Fibroblast of upper back skin (primary cell): ENCODE results near the gene RAMP1.
A peak's percentile ranks its signal among the peaks of the same experiment; 100 is the strongest.

Experiments
- DNase-seq: peaks from one replicate; pipeline ENCODE4 v3.0.0-alpha.2; 2013

The RAMP1 gene

DNA sequence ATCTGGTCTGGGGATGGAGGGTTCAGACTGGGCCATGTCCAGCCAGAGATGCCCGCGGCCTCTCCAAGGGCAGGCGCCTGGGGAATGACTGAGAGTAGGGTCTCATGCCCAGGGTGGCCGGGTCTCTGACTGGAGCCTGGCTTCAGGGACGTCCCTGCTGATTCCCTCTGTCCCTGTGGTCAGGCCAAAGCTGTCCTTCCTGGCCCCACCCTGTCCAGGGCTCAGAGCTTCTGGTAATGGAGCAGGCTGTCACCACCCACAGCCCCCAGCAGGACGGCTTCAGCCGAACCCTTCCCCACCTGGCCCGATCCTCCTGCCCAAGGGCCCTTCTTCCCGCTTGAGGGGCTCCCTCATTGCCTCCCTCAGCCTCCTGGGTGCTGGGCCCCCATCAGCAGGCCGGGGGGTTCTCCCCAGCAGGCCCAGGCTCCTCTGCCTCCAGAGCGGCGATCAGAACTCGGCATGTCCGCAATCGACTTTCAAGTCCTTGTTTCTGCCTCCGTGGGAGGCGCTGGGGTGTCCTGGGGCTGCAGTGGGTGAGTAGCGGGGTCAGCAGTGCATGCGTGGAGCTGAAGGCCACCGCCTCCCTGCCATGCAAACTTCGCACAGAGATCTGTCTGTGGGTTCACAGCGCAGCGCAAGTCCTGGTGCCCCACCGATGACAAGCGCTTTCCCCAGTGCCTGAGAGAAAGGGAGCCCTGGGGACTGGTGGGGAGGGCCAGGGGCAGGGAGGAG lies 18.3 kb downstream of the RAMP1 start:
- DNase-seq: no peak

DNA sequence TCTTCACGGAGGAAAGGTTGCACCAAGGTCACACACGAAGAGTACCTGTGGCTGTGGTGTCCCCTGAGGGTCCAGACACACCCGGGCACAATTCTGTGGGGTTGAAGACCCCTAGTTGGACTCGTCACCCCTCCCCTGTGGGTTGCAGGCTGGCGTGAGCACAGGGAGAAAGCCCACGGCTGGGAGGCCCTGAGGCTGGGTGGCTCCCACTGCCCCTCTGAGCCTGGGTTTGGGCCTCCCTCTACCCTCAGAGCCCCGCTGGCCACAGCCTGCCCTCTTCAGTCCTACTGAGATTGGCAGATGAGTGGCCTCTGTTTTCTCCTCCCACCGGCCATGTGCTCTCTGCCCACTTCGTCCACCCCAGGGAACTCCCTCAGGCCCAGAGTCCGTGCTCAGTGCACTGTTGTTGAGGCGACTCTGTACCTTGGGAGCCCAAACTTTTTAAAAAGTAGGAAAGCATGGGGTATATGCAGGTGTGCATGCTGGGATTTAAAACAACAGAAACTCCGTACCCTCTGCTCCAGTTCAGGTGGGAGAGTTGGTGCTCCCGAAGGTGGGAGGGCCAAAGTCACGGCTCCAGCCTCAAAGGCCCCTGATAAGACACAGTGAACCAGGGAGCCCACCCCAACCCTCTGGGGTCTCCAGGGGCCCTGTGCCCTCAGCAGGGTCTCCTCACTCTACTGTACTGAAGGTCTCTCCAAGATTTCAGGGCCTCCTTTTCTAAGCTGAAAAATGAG lies 19.1 kb downstream of the RAMP1 start:
- no peak for DNase-seq

DNA sequence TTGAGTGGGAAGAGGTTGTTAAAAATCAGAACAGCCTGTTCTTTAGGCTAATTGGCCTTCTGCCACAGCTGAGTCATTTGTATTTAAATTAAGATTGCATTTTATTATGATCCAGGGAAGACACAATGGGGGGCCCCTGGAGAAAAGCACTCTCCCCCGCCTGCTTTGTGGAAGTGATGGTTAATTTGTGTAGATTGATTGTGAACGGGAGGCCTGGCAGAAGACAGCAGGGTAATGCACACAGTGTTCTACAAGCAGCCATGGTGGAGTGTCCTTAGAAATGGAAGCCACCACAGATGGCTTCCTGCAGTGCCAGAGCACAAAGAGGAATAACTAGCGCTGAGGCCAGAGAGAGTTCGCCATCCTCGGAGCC lies 19.6 kb downstream of the RAMP1 start:
- peak; percentile 58 for DNase-seq

DNA sequence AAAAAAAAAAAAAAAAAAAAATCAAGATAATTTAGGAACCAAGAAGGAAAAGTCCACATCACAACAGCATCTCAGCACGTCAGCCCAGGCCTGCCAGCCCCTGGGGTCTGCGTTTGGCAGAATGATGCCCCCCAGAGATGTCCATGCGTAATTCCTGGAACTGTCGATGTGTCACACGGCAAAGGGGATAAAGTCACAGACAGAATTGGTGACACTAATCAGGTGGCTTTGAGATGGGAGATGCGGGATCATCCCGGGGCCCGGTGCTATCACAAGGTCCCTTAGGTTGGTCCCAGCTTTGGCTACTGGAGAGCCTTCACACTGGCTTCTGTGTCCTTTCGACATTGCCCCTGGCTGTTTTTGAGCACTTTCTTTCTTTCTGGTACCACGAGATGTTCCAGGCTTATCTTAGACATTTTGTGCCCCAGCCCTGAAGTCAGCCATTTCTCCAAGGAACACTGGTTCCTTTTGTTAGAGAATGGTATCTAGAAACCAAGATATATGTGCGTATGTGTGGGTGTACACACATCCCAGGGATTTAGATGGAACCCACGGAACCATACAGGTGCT lies 20.7 kb downstream of the RAMP1 start:
- no peak for DNase-seq

DNA sequence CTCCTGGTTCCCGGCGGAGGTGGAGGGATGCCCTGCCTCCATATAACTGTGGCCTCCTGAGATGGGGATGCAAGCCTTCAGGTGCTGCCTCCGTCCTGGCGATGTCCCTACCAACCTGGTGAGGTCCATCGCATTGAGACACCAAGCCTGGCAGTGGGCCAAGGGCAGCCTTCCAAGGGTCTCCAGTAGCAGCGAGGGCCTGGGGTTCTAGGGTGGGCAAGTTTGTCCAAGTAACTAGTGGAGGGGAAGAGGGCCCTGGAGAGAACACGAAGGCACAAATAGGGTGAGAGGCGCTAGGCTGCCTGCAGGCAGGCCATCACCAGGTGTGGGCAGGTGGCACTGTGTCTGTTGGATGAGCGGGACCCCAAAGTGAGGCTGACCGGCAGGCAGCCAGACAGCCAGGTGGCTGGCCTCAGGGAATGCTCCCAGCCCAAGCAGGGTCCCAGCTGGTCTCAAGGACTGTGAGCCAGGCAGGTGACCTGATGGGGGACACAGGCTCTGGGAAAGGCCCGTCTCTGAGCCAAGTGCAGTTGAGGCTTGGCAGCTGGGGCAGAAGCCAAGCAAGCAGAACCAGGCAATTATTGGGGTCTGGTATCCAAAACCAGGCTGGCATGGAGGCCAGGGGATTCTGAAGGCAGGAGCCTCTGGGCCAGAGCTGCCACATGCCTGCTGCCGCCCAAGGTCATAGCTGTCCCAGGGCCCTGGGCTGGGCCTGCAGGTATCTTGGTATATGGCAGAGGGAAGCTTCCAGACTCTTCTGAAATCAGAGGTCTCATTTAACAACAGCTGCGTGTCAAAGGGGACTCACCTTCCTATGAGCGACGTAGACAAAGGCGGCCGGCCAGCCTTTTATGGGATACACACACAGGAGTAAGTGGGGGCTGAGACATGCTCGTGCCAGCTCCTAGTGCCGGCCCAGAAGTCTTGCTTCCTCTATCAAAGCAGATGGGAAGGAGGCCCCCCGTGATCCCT lies 23.4 kb downstream of the RAMP1 start:
- no peak for DNase-seq

DNA sequence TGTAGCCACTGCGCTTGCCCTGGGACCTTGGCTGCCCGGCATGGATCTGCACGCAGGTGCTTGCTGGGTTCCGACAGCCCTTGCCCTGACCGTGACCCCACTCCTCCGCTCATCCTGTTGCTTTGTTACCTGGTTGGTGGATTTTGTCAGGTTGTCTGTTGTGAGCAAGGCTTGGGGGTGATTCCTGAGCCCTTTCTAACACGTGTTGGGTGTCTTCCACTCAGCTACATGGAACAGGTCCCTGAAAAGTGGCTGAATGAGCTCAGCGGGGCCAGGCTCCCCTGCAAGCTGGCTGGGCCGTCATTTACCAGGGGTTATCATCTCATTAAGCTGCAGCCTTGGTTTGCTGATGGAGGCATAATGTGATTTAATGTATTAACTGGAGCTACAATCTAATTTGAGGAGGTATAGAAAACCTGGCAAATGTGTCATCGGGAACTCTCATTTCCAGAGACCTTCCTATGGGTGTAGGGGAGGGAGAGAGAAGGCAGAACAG lies 24.6 kb downstream of the RAMP1 start:
- DNase-seq: no peak

DNA sequence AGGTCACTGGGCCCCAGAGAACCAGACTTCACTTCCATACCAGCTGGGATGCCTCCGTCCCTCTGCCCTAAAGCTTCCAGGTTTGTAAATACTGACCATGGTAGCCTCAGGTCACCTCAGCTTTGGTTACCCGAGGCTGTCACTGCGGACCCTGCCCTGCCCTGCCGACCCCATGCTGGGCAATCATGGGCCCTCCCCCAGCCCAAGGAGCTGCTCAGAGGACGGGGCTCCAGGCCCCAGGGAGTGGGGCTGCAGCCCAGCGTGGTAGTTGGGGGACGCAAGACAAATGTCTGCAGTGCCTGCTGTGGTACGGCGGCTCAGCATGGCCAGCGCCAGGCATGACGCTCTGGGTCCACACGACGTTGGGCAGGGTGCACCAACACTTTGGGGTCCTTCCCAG lies 25.3 kb downstream of the RAMP1 start:
- DNase-seq: no peak

DNA sequence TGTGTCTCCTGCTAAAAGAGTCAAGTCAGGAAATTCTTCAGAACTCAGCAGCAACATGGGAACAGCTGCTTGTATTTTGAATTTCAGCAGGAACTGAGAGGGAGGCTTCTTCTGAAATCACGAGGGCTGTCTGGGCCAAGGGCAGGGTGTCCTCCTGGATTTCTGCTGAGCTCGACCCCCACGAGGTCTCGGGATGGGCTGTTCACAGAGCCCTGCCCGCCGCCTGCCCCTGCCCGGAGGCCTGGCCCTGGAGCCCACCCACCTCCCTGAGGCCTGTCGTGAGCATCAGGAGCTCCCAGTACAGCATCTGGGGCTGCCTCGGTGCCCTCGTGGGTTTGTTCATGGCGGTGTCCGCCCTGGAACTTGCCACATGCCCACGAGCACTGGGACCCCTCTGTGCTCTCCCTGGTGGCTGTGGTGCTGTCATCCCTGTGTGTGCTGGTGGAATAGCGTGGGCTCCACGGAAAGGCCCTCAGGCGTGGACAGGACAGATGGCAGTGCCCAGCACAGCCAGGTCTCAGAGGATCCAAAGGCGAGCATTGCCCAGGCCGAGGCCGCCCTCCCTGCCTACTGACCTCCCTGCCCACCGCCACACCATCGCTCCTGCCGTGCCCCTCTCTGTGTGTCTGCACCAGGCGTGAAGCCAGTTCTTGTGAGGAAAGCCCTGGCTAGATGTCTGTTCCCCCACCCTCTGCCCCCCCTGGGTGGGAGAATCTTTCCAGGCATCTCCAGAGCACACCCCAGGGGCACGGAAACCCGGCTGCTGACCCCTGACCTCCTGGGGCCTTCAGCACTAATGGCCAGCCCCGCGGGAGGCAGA lies 25.9 kb downstream of the RAMP1 start:
- no peak for DNase-seq

DNA sequence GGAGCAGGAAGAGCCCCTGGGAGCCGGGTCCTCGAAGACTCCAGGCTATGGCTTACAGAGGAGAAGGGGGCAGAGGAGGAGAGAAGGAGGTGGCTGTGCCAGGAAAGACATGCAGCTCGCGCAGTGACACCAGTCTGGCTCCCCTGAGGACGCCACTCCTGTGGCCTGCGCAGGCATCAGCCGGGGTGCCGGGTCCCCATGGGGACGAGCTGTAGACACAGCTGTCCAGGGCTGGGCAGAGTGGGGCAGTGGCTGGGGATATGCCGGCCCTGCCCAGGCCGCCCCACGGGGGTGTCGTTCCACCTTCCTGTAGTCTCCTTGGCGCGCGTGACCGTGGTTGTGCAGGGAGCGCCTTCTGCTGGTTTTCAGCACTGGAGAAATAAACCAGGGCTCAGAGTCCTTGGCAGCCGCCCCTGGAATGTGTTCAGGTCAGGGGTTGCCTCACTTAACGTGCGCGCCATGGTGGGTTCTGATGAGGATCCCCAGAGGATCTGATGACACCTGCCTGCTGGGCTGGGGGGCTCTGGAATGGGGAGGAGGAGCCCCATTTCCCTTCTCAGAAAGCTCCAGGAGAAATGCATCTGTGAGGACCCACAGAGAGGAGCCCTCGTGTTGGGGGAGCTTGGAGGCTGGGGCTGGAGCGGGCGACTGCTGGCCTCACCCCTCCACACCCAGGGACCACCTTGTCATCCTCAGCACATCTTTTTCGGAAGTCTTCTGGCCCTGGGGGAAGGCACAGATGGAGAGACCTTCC lies 26.7 kb downstream of the RAMP1 start:
- no peak for DNase-seq

DNA sequence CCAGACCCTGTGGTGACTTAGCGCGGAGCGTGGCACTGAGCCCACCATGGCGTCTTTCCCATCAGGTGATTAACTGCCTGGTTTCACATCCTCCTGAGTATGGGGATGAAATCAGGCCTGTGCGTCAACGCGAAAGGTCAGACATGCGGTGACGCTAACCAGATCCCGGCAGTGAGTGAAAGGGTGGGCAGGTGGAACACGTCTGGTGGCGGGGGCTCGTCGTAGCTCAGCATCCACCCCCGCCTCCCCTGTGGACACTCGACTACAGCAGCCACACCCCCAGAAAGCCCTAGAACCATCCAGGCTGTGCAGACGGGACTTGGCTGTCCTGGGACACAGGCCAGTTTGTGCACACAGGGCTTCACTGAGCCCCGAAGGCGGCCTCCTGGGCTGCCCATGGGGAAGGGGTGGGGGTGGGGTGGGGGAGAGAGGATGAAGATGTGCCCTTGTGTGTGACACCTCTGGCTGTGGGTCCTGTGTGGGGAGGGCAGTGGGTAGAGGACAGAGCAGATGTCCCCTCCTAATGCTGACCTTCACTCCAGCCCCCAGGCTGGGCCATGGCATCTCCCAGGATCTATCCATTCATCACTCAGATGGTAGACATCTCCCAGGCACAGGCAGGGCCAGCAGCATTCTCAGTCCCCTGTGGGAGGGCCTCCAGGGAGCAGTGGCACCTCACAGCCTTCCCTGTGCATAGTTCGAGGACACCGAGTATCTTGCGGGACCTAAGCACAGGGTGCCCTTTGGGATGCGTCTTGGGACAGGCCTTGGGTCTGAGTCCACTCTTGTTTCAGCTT lies 27.5 kb downstream of the RAMP1 start:
- DNase-seq: peak; percentile 46

DNA sequence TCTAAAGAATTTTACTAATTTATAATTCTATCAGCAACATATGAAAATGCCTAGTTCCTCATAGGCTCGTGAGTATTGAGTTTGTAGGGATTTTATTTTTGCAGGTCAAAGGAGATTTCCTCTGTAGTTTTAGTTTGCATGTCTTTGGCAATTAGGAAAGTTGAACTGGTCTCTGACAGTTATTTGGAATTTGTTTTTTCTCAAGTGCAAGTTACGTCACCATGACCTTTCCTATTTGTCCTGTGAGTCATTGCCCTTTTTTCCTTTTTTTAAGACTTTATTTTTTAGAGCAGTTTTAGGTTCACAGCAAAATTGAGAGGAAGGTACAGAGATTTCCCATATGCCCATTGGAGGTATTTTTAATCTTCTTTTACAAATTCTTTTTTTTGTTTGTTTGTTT lies 29.0 kb downstream of the RAMP1 start:
- DNase-seq: no peak

DNA sequence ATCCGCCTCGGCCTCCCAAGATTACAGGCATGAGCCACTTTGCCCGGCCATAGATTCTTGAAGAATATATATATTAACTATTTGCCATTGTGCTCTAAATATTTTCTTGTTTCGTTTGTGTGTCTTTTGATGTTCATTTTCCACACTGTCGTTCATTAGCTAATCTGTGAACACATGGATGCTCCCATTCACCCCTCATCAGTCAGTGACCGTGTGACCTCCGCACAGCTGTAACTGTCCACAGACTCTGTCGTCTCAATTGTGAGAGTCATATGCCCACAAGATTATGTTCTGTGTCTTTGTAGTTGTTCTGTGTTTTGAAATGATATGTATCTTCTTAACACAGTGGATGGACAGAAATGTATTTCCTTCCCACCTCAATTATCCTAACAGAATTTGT lies 29.6 kb downstream of the RAMP1 start:
- DNase-seq: no peak

DNA sequence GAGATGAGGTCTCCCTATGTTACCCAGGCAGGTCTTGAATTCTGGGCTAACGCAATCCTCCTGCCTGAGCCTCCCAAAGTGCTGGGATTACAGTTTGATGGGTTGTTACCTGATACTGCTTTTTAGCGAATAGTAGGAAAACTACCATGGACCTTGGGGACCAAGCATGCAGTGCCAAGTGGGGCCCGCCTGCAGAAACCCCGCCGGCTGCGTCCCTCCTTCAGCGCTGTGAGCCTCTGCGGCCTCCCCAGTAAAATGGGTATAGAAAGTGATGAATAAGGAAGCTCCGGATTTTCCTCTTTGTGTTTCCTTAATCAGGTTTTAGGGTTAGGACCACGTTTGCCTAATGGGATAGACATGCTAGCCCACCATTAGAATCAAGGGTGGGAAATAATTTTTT lies 30.4 kb downstream of the RAMP1 start:
- no peak for DNase-seq

DNA sequence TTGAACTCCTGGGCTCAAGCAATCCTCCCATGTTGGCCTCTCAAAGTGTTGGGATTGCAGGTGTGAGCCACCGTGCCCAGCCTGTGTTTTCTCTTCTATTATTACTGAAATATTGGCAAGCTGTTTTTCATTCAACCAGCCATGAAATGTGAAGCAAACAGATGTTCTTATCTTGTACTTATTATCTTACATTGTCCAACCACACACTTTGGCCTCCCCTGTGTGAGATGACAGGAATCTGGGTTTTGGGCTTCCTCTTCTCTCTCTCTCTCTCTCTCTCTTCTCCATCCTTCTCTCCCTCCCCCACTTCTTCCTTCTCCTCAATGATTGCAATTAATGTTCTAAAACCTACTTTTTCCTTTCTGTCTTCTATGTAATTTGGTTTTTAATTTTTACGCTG lies 33.1 kb downstream of the RAMP1 start:
- DNase-seq: no peak

DNA sequence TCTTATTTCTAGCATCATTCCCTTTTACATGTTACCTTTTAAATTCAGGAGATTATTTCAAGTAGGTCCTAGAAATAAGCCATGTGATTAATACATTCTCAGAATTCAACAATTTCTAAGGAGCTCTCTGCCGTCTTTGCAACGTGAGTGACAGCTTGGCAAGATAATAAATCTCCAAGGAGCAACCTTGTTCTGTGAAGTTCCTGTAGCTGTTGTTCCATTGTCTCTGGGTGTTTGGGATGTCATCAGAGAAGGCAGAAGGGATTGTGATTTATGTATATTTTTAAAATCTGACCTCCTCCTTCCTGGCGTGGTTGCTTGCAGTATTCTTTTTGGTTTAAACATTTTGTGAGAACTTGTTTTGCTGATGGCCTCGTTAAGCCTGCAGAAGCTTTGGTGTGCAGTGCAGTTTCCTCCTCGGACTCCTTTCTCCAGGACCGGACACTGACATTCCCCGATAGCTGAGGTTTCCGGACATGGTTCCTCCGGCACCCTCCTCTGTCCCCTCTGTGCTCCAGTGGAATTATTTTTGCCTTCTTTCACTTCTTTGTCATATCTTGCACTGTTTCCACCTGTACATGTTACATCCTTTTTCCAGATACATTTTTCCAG lies 33.7 kb downstream of the RAMP1 start:
- DNase-seq: no peak

DNA sequence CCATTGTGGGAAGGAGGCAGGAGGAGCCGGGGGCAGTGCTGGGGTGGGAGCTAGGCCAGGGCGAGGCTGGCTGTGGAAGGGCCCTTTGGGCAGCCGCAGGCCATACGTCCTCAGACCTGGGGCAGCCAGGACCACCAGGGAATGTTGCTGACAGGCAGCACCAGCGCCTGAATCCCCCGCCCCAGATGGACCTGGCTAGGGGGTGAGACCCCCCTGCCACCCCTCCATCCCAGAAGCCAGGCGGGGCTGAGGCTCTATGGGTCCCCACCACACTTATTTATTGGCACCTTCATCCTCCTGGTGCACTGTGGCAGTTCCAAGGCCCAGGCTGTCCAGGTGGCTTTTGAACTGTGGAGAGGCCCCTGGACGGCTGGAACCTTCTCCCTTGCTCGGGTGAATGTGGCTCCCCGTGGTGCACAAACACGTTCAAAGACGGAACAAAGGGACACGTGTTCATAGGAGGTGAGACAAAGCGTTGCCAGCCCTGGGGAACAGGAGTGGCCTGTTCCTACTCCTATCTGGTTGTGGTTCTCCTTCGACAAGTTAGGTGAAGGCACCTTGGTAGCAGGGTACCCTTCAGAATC lies 35.1 kb downstream of the RAMP1 start:
- DNase-seq: no peak

DNA sequence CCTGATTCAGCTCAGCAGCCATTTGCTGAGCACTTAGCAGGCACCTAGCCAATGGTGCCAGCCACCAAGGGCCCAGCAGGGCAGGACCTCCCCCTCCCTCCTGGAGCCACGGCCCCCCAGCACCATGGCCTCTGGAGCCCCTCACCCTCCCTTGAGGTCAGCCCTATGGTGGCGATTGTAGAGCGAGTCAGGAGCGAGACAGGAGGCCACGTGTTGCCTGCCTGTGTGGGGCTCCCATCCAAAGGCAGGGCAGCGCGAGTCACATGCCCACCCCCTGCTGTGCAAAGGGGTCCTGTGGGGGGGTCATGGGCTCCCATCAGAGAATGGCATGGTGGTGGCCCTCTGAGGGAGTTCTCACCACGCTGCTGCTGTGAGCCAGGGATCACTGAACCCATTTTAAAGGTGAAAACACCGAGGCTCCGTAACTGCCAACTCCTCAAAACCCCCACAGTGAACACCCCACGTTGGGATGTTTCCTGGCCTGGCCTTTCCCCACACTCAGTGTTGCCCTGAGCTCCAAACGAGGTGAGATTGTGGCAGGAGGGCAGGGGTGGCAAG lies 35.6 kb downstream of the RAMP1 start:
- no peak for DNase-seq

DNA sequence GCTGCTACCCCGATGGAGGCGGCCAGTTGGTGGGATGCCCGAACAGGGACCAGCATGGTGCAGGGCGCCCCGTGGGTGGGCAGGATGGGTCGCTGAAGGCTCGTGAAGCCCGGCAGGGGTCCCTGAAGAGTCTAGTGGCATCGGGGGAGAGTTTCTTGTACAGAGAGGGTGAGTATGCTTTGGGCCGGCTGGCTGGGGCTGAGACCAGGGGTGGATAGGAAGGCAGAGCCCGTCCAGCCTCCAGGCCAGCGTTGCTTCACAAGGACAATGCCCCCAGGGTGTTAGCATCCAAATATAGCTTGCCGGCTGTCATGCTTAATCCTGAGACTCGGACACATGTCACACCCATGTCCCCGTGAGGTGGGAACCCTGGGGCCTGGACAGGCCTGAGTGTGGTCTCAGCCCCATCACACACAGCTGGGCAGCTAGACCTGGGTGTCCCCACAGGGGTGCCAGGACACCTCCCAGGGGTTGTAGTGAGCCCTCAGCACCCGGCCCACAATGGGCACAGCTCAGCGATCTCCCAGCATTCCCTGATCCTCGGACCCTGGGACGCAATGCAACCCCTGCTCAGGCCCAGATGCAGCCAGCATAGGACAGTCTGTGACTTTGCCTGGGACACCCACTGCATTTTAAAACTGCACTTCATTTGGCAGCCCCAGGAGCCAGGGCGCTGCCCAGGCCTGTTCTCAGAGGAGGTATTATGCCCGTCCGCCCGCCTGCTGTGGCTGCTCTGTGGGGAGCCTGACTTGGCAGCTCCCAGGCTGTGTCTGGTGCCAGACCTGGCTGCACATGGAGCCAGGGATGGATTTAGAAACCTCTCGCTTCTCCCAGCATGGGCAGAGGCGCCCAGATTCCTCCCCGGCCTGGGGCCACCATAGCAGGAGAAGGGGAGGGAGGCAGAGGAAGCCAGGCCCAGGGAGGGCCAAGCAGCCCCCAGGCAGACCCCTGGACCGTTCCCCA lies 36.4 kb downstream of the RAMP1 start:
- no peak for DNase-seq
